Natural killer cell treated with Interleukin-12 subunit alpha and Interleukin-12 subunit beta and Interleukin-15 and Interleukin-18, amount 100 ng/mL, for 72 hours (primary cell): ENCODE data around the gene ATIC. TPM values are rescaled to one million over a fixed set of nuclear protein-coding genes. Genes with fewer than 3 reads are reported as not detected.

ENCODE experiments used
- ATAC-seq, 2 donors: fragments of 150-1000 bp; cut with Tn5 transposase in 1 of 2; sonication (Bioruptor Pico), chemical (Tn5 transposase) in 1 of 2; 2 replicates each; pipeline ENCODE4 v1.10.0; 2021
- DNase-seq: peaks from one replicate; pipeline ENCODE4 v3.0.0; 2022; ENCODE audit warnings: low spot score
- H3K27ac Mint-ChIP-seq, 2 donors: 1 replicate in 1 of 2; 2 replicates in 1 of 2; pipeline ENCODE4 v1.8.0; 2022; ENCODE audit warnings: mixed read lengths in 2 of 2, mild to moderate bottlenecking in 1 of 2, moderate library complexity in 1 of 2
- H3K27me3 Mint-ChIP-seq, 2 donors: 1 replicate in 1 of 2; 2 replicates in 1 of 2; pipeline ENCODE4 v1.8.0; 2022; ENCODE audit warnings: mixed read lengths in 2 of 2
- H3K36me3 Mint-ChIP-seq: one replicate; pipeline ENCODE4 v1.8.0; 2022; ENCODE audit warnings: mixed read lengths
- H3K4me1 Mint-ChIP-seq, 2 donors: 1 replicate in 1 of 2; 2 replicates in 1 of 2; pipeline ENCODE4 v1.8.0; 2022; ENCODE audit warnings: low read depth in 2 of 2, mixed read lengths in 2 of 2, mild to moderate bottlenecking in 1 of 2
- H3K4me3 Mint-ChIP-seq: one replicate; pipeline ENCODE4 v1.8.0; 2022; ENCODE audit warnings: mixed read lengths
- H3K9me3 Mint-ChIP-seq: 2 replicates; pipeline ENCODE4 v1.8.0; 2022; ENCODE audit warnings: mixed read lengths
- total RNA-seq, 2 donors: library from RNA; stranded (reverse); gene quantifications; one replicate each; pipeline ENCODE4 v1.2.3, GENCODE V29; 2022

ATIC gene
- total RNA-seq, 2 donors from 2014 or later, result 112 to 199 TPM

GRCh38 chr2:215380699-215381098 lies 68.8 kb downstream of the ATIC start:
- no peak for DNase-seq
- no peak for ATAC-seq
- H3K27ac Mint-ChIP-seq, result no peak overlapping the region
- H3K4me3 Mint-ChIP-seq, result no peak overlapping the region
- no peaks in the 10 kb centered on the region for H3K36me3 Mint-ChIP-seq
- H3K4me1 Mint-ChIP-seq, result no peaks in the 10 kb centered on the region
- no peaks in the 10 kb centered on the region for H3K9me3 Mint-ChIP-seq
- H3K27me3 Mint-ChIP-seq, result no peaks in the 10 kb centered on the region

- Mint-ChIP-seq H3K4me1 (no peaks in the 10 kb centered on the region), H3K4me3 (no peak overlapping the region), H3K27me3 (no peaks in the 10 kb centered on the region), H3K27ac (no peak overlapping the region), H3K9me3 (no peaks in the 10 kb centered on the region), H3K36me3 (no peaks in the 10 kb centered on the region)
- no peak for DNase-seq
- ATAC-seq, result no peak
These were observed 70.2 kb downstream of the ATIC start for GRCh38 chr2:215382011-215382410.

GRCh38 chr2:215382480-215382879 lies 70.6 kb downstream of the ATIC start:
- Mint-ChIP-seq H3K27me3 (no peaks in the 10 kb centered on the region), H3K27ac (no peak overlapping the region), H3K4me3 (no peak overlapping the region), H3K4me1 (no peaks in the 10 kb centered on the region), H3K9me3 (no peaks in the 10 kb centered on the region), H3K36me3 (no peaks in the 10 kb centered on the region)
- no peak for DNase-seq
- no peak for ATAC-seq

DNA sequence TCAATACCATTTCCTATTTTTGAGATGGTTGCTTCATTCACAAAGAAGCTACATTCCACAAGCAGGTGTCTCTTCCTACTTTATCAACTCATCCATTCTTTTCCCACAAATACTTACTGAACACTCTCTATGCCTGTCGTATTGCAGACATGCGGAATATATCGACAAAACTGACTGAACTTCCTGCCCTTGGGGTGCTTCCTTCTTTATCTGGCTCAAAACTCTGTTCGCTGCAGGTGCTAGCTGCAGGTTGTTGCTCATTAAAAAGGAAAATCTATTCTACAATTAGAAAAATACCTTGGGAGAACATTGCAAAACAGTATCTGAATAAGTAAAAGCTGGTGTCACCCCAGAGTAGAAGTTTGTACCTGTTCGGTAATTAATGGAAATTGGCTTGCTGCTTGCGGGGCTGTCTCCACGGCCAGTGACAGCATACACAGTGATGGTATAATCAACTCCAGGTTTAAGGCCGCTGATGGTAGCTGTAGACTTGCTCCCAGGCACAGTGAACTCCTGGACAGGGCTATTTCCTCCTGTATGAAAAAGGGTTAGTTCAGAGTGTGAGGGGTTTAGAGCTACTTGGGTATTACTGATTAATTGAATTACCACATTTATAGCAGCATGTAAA lies 71.9 kb downstream of the ATIC start:
- Mint-ChIP-seq H3K4me3 (no peak overlapping the region), H3K4me1 (no peaks in the 10 kb centered on the region), H3K36me3 (no peaks in the 10 kb centered on the region), H3K27ac (no peak overlapping the region), H3K9me3 (no peaks in the 10 kb centered on the region), H3K27me3 (no peaks in the 10 kb centered on the region)
- no peak for ATAC-seq
- DNase-seq, result no peak

GRCh38 chr2:215384710-215385109 lies 72.9 kb downstream of the ATIC start:
- H3K27ac Mint-ChIP-seq, result no peak overlapping the region
- H3K4me3 Mint-ChIP-seq, result no peak overlapping the region
- H3K27me3 Mint-ChIP-seq, result no peaks in the 10 kb centered on the region
- H3K36me3 Mint-ChIP-seq, result no peaks in the 10 kb centered on the region
- H3K4me1 Mint-ChIP-seq, result no peaks in the 10 kb centered on the region
- ATAC-seq (no peak), DNase-seq (no peak)
- H3K9me3 Mint-ChIP-seq, result no peaks in the 10 kb centered on the region

GRCh38 chr2:215386566-215386965 lies 74.7 kb downstream of the ATIC start:
- Mint-ChIP-seq H3K9me3 (no peaks in the 10 kb centered on the region), H3K4me1 (no peaks in the 10 kb centered on the region), H3K27ac (no peak overlapping the region), H3K36me3 (no peaks in the 10 kb centered on the region), H3K4me3 (no peak overlapping the region), H3K27me3 (peaks cover 0 to 1% of the 10 kb centered on the region in 2 donors)
- DNase-seq (no peak), ATAC-seq (no peak)

- peaks cover 2 to 5% of the 10 kb centered on the region in 2 donors for H3K27me3 Mint-ChIP-seq
- DNase-seq (no peak), ATAC-seq (no peak)
- H3K4me3 Mint-ChIP-seq, result no peak overlapping the region
- no peak overlapping the region for H3K27ac Mint-ChIP-seq
- H3K9me3 Mint-ChIP-seq, result no peaks in the 10 kb centered on the region
- H3K4me1 Mint-ChIP-seq, result no peaks in the 10 kb centered on the region
- H3K36me3 Mint-ChIP-seq, result no peaks in the 10 kb centered on the region
These were observed 76.3 kb downstream of the ATIC start for GRCh38 chr2:215388002-215388728.

- no peaks in the 10 kb centered on the region for H3K36me3 Mint-ChIP-seq
- DNase-seq, result no peak
- no peak overlapping the region for H3K4me3 Mint-ChIP-seq
- H3K27ac Mint-ChIP-seq, result no peak overlapping the region
- no peaks in the 10 kb centered on the region for H3K4me1 Mint-ChIP-seq
- H3K27me3 Mint-ChIP-seq, result peaks cover 5% of the 10 kb centered on the region in 2 donors
- no peaks in the 10 kb centered on the region for H3K9me3 Mint-ChIP-seq
- no peak for ATAC-seq
These were observed 78.7 kb downstream of the ATIC start for GRCh38 chr2:215390550-215390913.

DNA sequence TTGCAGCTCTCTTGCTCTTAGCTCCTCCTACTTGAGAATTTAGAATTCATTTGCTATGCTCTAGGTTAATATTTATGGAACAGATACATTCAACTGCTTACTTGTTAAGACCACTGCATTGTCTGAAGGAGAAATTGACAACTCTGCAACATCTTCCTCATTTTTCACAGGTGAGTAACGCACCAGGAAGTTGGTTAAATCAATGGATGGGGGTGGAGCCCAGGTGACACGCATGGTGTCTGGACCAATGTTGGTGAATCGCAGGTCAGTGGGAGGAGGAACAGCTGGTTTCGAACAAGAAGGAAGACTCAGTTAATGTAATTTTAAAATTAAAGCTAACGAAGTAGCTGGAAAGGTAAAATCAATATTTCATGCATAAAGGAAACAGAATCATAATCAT lies 79.7 kb downstream of the ATIC start:
- ATAC-seq, result no peak
- Mint-ChIP-seq H3K27ac (no peak overlapping the region), H3K4me3 (no peak overlapping the region), H3K27me3 (peaks cover 5 to 7% of the 10 kb centered on the region in 2 donors), H3K9me3 (no peaks in the 10 kb centered on the region), H3K4me1 (no peaks in the 10 kb centered on the region), H3K36me3 (no peaks in the 10 kb centered on the region)
- no peak for DNase-seq

DNA sequence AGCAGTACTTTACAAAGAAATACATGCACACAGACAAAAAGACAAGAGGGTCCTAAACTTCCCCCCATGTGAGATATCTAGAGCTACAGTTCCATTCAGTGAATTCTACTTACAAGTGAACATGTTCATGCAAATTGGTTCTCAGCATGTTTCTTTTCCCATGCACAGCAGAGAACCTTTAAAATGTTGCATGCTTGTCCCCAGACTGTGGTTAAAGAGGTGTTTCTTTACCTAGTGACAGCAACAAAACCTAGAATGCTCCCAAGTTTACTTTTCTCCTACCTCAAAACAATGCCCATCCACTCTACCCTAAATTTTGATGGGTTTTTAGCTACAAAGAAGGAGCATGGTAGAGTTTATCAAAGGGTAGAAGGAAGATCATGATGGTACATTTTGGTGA lies 80.3 kb downstream of the ATIC start:
- H3K27me3 Mint-ChIP-seq, result peaks cover 5 to 7% of the 10 kb centered on the region in 2 donors
- H3K9me3 Mint-ChIP-seq, result no peaks in the 10 kb centered on the region
- H3K36me3 Mint-ChIP-seq, result no peaks in the 10 kb centered on the region
- no peaks in the 10 kb centered on the region for H3K4me1 Mint-ChIP-seq
- H3K4me3 Mint-ChIP-seq, result no peak overlapping the region
- ATAC-seq, result no peak
- no peak for DNase-seq
- no peak overlapping the region for H3K27ac Mint-ChIP-seq

DNA sequence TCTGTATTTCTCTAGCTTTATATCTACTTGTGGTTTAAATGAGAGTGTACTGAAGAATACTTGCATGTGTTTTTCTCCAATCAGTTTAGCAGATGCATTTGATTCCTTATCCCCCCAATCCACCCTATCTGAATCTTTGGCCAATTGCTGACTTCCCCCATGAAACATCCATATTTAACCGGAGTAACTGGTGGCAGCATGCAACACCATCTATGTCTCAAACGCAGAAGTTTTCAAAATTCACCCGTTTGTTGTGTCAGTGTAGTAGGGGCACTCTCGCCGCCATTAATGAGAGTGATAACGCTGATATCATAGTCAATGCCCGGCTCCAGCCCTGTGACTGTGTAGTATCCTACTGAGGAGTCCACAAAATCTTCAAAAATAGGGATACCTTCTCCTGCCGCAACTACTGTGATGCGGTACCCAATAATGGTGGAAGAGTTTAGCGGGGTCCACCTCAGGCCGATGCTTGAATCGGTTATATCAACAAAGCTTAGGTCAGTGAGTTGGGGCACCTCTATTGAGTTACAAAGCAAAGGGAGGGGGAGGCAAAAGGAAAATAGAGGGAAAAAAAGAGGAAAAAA lies 80.9 kb downstream of the ATIC start:
- DNase-seq (no peak), ATAC-seq (no peak)
- H3K4me1 Mint-ChIP-seq, result no peaks in the 10 kb centered on the region

DNA sequence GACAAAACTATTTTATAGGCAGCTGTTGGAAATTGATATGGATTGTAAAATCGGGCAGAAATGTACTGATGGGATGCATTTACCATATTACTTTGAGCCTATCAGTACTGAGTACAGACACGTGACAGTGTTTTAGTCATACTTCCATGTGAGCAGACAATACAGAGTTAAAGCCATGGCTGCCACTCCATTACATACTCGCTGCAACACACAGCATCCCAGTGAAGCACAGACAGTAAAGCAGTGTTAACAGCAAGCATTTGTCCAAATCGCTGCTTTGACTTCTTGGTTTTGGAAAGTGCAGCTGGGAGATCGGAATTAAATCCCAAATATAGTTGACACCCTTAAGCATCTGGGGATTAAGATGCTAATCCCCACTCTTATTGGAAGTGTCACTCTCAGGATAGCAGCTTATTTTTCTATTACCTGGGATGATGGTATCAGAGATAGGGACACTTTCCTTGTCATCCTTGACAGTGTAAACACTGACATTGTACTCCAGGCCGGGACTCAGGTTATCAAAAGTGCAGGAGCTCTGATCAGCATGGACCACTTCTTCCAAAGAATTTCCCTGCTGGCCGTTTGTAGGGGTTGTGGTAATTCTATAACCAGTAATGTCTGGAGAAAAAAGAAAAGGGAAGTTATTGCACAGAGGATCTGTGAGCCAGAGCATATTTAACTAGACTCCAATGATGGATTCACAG lies 82.4 kb downstream of the ATIC start:
- Mint-ChIP-seq H3K4me3 (no peak overlapping the region), H3K27ac (no peak overlapping the region), H3K9me3 (no peaks in the 10 kb centered on the region), H3K36me3 (no peaks in the 10 kb centered on the region), H3K27me3 (peaks cover 7 to 17% of the 10 kb centered on the region in 2 donors), H3K4me1 (no peaks in the 10 kb centered on the region)
- ATAC-seq (no peak), DNase-seq (no peak)

More for the DNA sequence above, 80.9 kb downstream of the ATIC start:
- H3K27ac Mint-ChIP-seq, result no peak overlapping the region
- H3K9me3 Mint-ChIP-seq, result no peaks in the 10 kb centered on the region
- H3K27me3 Mint-ChIP-seq, result peaks cover 5 to 7% of the 10 kb centered on the region in 2 donors
- no peaks in the 10 kb centered on the region for H3K36me3 Mint-ChIP-seq
- no peak overlapping the region for H3K4me3 Mint-ChIP-seq

- Mint-ChIP-seq H3K27me3 (peaks cover 7 to 21% of the 10 kb centered on the region in 2 donors), H3K4me3 (no peak overlapping the region), H3K27ac (no peak overlapping the region), H3K4me1 (no peaks in the 10 kb centered on the region), H3K36me3 (no peaks in the 10 kb centered on the region), H3K9me3 (no peaks in the 10 kb centered on the region)
- DNase-seq, result no peak
- no peak for ATAC-seq
These were observed 84.0 kb downstream of the ATIC start for GRCh38 chr2:215395687-215396460.
